G401 (cell line): ENCODE data around the gene RAB21. TPM values are rescaled to one million over a fixed set of nuclear protein-coding genes. Genes with fewer than 3 reads are reported as not detected.

Experiments
- total RNA-seq: library from RNA; depleted of rRNA; stranded (reverse); fragments of >200 nt; shearing (Covaris generic); gene quantifications from 2 replicates; pipeline ENCODE4 v1.2.3, GENCODE V29; 2014; rRNA removed

RAB21 gene
- total RNA-seq, 1 experiment from 2014 or later, result 50.6 TPM

Other genes starting within 250 kb of the RAB21 start
- gene ZFC3H1, start 91.0 kb upstream of the RAB21 start, total RNA-seq, result 9.7 and 11.8 TPM in 2 replicates
- gene THAP2, start 90.6 kb upstream of the RAB21 start, total RNA-seq, result 6.0 and 10.0 TPM in 2 replicates
- 21.0 and 34.6 TPM in 2 replicates for gene TMEM19, start 68.8 kb upstream of the RAB21 start, total RNA-seq
- 14.3 and 14.8 TPM in 2 replicates for gene TBC1D15, start 84.9 kb downstream of the RAB21 start, total RNA-seq
- gene TPH2, start 184.0 kb downstream of the RAB21 start, total RNA-seq, result not detected in 2 replicates